ENCODE data around the gene ADGRB3. TPM values are rescaled to one million over a fixed set of nuclear protein-coding genes. Genes with fewer than 3 reads are reported as not detected.

The ADGRB3 gene
- total RNA-seq, 1 experiment from 2014 or later = 7.7 TPM

DNA sequence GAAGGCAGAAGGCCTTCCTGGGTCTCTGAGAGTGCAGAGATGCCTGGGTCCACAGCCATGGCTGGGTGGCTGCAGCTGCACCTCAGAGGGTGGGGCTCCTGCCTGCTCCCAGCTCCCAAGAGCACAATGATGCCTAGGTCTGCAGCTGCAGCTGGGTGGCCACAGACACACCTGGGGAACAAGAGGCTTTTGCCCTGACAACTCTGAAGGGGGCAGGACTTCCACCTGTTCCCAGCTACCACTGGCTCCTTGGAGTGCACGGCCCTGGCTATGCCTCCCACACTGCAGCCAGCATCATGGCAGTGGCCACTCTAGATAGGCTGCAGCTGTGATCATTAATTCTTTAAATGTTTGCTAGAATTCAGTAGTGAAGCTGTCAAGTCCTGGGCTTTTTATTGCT is 511.3 kb downstream of the ADGRB3 start:
- Histone ChIP-seq H3K9me3 (ENCODE audit: low read depth, low read length, poor library complexity, severe bottlenecking) (no peaks in the 10 kb centered on the region), H3K4me1 (ENCODE audit: insufficient read depth, low read length, poor library complexity, severe bottlenecking) (no peaks in the 10 kb centered on the region), H3K27me3 (replicated peaks; ENCODE audit: insufficient read depth, low read depth, low read length, poor library complexity) (no peaks in the 10 kb centered on the region), H3K36me3 (ENCODE audit: insufficient read depth, low read length, poor library complexity, severe bottlenecking) (no peaks in the 10 kb centered on the region), H3K27ac (ENCODE audit: low read depth, low read length, poor library complexity, severe bottlenecking) (no peak overlapping the region), H3K4me3 (ENCODE audit: low read depth, low read length, poor library complexity, severe bottlenecking) (no peak overlapping the region)
- POLR2A ChIA-PET (ENCODE audit: low non-redundant PET) = no interaction called here
- CTCF ChIA-PET = no interaction called here
- no TSS peak for BruUV-seq (replicated peaks)
- no peak for TF ChIP-seq EZH2 (IDR thresholded peaks at IDR 0.05; ENCODE audit: borderline replicate concordance, low read depth, low read length, poor library complexity, severe bottlenecking)
- TF ChIP-seq, protein P1, sequence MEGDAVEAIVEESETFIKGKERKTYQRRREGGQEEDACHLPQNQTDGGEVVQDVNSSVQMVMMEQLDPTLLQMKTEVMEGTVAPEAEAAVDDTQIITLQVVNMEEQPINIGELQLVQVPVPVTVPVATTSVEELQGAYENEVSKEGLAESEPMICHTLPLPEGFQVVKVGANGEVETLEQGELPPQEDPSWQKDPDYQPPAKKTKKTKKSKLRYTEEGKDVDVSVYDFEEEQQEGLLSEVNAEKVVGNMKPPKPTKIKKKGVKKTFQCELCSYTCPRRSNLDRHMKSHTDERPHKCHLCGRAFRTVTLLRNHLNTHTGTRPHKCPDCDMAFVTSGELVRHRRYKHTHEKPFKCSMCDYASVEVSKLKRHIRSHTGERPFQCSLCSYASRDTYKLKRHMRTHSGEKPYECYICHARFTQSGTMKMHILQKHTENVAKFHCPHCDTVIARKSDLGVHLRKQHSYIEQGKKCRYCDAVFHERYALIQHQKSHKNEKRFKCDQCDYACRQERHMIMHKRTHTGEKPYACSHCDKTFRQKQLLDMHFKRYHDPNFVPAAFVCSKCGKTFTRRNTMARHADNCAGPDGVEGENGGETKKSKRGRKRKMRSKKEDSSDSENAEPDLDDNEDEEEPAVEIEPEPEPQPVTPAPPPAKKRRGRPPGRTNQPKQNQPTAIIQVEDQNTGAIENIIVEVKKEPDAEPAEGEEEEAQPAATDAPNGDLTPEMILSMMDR (conservative IDR thresholded peaks at IDR 0.05; ENCODE audit: low read depth, low read length) = no peak
- no peak for DNase-seq (ENCODE audit: low spot score)
- intact Hi-C loops (cut with micrococcal nuclease; ENCODE audit: unreplicated experiment) = no loop called here

DNA sequence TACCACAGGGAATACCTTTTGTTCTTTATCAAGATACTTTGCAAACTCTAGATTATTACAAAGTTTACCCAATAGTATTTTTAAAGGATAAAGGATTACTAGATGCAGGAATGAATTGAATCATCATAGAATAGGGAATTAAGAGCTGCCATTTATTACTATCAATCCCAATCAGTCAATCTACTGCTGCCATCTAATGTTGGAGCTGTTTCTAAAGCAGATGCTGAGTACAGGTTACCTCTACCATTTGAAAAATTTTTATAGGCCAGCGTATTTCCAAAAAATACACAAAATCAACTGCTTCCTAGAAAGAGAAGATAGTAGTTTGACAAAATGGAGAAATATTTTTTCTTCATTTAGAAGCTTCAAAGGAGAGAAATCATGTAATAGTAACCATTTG is 520.4 kb downstream of the ADGRB3 start:
- CTCF ChIA-PET = interaction anchor here (0.6 kb wide), 1 partner anchor 180 kb away, joined by 3 read pairs; no protein-coding TSS in a partner anchor

DNA sequence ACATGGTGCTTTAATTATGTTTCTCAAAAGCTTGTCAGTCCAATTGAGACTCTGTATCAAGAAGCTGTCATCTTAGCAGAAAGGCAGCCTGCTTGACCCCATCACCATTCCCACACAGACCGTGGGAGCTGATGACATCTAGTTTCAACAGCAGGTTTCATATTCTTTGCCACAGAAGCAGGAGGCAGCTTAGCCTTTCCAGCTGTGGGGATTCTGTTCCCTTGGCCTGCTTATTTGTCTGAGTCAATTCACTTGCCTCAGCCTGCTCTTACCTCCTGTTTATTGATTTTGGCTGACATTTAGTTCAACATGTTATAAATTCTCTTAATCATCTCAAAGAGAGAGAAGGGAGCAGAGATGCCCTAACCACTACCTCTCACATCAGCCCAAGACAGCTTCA is 527.7 kb downstream of the ADGRB3 start:
- Histone ChIP-seq H3K9me3 (ENCODE audit: low read depth, low read length, poor library complexity, severe bottlenecking) (no peaks in the 10 kb centered on the region), H3K4me3 (ENCODE audit: low read depth, low read length, poor library complexity, severe bottlenecking) (no peak overlapping the region), H3K36me3 (ENCODE audit: insufficient read depth, low read length, poor library complexity, severe bottlenecking) (no peaks in the 10 kb centered on the region), H3K4me1 (ENCODE audit: insufficient read depth, low read length, poor library complexity, severe bottlenecking) (no peaks in the 10 kb centered on the region), H3K27ac (ENCODE audit: low read depth, low read length, poor library complexity, severe bottlenecking) (no peak overlapping the region), H3K27me3 (replicated peaks; ENCODE audit: insufficient read depth, low read depth, low read length, poor library complexity) (no peaks in the 10 kb centered on the region)
- no peak for TF ChIP-seq EZH2 (IDR thresholded peaks at IDR 0.05; ENCODE audit: borderline replicate concordance, low read depth, low read length, poor library complexity, severe bottlenecking)
- TF ChIP-seq, protein P1 (conservative IDR thresholded peaks at IDR 0.05; ENCODE audit: low read depth, low read length) = no peak
- ChIA-PET POLR2A (ENCODE audit: low non-redundant PET) (no interaction called here), CTCF (no interaction called here)
- no TSS peak for BruUV-seq (replicated peaks)
- DNase-seq (ENCODE audit: low spot score) = no peak
- intact Hi-C loops (cut with micrococcal nuclease; ENCODE audit: unreplicated experiment) = no loop called here

More for the DNA sequence above, 520.4 kb downstream of the ADGRB3 start:
- Histone ChIP-seq H3K9me3 (ENCODE audit: low read depth, low read length, poor library complexity, severe bottlenecking) (no peaks in the 10 kb centered on the region), H3K4me3 (ENCODE audit: low read depth, low read length, poor library complexity, severe bottlenecking) (no peak overlapping the region), H3K36me3 (ENCODE audit: insufficient read depth, low read length, poor library complexity, severe bottlenecking) (no peaks in the 10 kb centered on the region), H3K4me1 (ENCODE audit: insufficient read depth, low read length, poor library complexity, severe bottlenecking) (no peaks in the 10 kb centered on the region), H3K27me3 (replicated peaks; ENCODE audit: insufficient read depth, low read depth, low read length, poor library complexity) (no peaks in the 10 kb centered on the region), H3K27ac (ENCODE audit: low read depth, low read length, poor library complexity, severe bottlenecking) (no peak overlapping the region)
- POLR2A ChIA-PET (ENCODE audit: low non-redundant PET) = no interaction called here
- TF ChIP-seq, protein P1 (conservative IDR thresholded peaks at IDR 0.05; ENCODE audit: low read depth, low read length) = 0 out of 2 replicates have a peak, but pooled peaks have one; percentile 27
- TF ChIP-seq EZH2 (IDR thresholded peaks at IDR 0.05; ENCODE audit: borderline replicate concordance, low read depth, low read length, poor library complexity, severe bottlenecking) = no peak
- intact Hi-C loops (cut with micrococcal nuclease; ENCODE audit: unreplicated experiment) = loop anchor here (5.0 kb wide), 1 partner anchor 278 kb away; no protein-coding TSS in a partner anchor
- DNase-seq (ENCODE audit: low spot score) = peak; percentile 23
- no TSS peak for BruUV-seq (replicated peaks)

Measured in A673 (cell line).